HG03025 (cell line): ENCODE measurements around the gene KCNK6.

ENCODE experiments used
- ATAC-seq: cut with Tn5 transposase; IDR thresholded peaks from one replicate; pipeline ENCODE4 v1.9.1; 2021; ENCODE audit warnings: mild to moderate bottlenecking, moderate library complexity; ENCODE audit not compliant: unreplicated experiment, low FRiP score

The KCNK6 gene

DNA sequence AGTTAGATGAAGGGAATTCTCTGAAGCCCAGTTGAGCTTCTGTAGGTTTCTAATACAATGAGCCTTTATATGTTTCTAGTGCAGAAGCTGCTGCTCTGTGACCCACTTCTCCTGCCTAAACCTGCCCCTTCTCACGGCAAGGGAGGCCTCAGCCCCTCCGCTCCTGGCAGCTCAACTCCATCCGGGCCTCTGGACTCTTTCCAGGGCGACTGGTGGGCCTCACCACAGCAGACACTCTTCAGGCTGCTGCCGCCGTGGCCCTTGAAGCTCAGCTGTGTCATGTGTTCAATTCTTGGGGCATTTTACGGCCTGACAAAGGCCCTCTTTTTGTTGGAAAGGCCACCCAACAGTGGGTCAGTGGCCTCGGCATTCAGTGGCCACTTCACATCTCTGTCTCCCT, 25.6 kb upstream of the KCNK6 start:
- no peak for ATAC-seq

DNA sequence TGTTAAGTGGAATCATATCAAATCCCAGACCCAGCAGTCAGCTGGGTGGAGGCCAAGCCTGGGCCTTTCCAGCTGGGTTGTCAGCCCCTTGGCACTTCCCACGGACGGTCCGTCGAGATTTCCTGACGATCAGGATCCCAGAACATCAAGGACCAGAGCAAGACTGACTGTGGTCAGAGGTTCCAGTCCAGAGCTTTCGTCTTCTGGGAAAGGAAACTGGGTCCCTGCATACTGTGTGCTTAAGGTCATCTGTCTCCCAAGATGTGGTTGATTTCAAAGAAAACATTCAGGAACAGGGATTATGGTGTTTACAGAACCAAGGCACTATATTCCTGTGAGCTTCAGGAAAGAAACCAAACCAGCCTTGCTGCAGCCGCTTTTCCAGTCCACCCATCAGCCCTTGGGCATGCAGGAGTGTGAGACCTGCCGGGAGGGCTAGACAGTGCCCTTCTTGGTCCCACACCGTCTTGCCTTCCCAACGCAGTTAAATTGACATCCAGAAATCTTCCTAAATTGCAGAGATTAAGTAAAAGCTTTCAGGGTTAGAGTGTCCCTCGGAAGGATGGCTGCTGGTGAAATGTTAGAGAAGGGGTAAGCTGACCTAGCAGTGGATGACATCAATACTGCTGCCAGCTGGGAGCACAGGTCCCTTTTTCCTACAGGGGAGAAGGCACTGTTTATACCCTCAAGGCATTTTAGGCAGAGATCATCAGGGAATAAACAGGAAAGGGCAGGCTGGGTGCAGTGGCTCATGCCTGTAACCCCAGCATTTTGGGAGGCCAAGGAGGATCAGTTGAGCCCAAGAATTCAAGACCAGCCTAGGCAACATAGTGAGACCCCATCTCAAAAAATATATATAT, 20.6 kb upstream of the KCNK6 start:
- ATAC-seq, result no peak

DNA sequence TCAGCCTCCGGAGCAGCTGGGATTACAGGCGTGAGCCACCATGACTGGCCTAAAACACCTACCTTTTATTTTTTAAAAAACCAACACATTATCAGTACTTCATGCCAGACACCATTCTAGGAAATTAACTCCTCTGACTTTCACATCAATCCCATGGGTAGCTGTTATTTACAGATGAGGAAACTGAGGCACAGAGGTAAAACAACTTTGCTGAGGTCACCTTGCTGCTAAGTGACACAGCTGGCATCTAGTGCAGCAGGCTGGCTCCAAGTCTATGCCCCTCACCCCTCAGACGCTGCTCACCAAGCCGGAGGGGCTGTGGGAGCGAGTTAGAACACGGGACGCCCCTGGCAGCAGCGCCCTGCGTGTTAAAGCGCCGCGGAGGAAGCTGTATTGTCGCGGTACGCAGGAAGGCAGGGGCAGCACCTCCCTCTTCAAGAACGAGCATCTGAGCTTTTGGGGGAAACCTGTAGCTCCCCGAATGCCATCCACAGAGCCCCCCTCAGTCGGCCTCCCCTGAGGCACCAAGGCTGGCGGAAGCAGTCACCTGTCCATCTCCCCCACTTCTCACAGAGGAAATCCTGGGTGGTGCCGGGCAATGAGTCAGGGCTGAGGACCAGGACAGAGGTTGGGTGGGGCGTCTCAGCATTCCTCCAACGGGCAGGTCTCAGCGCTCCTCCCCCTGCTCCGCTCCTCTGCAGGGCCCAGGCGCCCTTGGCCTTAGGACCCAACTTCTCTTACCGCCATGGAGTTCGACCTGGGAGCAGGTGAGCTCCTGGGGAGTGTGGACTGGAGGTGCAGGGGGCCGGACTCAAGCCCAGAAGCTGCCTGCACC, 15.9 kb upstream of the KCNK6 start, which contains the start of gene C19orf33:
TSS of gene C19orf33 (plus strand) at position 735 of the 835 bp plus-strand sequence. CDS start at position 746, 11 bp downstream.
- no peak for ATAC-seq

DNA sequence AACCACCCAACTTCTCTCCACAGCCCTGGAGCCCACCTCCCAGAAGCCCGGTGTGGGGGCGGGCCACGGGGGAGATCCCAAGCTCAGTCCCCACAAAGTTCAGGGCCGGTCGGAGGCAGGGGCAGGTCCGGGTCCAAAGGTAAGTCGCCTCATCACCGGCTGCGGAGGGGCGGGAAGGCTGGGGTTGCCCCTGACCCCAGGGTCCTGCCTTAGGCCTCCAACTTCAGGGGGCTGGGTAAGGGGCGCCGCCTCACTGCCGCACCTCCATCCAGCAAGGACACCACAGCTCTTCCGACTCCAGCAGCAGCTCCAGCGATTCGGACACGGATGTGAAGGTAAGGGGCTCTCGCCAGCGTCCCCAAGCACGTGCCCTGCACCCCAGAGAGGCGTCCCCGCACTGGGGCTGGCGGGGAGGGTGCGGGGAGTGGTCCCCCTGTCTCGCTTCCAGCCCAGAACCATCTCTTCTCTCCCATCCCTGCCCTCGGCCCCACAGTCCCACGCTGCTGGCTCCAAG, 15.2 kb upstream of the KCNK6 start:
- ATAC-seq, result no peak

DNA sequence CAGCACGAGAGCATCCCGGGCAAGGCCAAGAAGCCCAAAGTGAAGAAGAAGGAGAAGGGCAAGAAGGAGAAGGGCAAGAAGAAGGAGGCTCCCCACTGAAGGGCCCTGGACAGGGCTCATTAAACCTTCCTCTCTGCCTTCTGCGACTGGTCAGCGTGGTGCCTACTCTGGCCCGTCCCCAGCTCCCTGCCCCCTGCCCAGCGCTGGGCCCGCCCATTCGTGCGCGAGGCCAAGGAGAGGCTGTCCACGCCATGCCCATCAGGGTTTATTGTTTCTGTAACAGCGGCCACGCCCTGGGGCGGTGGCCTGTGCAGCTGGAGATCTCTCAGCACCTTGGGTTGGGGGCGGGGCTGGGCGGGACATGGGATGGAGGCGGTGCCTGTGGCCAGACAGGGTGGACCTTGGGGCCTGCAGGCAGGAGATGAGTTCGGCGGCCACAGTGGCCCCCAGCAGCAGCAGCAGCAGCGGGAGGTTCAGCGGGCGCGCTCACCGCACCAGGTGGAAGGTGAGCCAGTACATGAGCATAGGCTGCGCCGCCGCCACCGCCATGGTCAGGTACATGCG, 14.7 kb upstream of the KCNK6 start:
- no peak for ATAC-seq

DNA sequence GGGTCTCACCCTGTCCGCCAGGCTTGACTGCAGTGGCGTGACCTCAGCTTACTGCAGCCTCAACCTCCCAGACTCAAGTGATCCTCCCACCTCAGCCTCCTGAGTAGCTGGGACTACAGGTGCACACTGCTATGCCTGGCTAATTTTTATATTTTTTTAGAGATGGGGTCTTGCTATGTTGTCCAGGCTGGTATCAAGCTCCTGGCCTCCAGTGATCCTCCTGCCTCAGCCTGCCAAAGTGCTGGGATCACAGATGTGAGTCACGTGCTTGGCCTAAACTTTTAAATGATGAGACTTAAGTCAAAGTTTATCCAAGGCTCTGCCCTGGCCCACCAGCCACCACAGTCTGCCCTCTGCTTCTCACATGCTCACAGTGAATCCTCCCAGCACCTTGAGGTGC, 13.4 kb upstream of the KCNK6 start:
- ATAC-seq, result no peak

DNA sequence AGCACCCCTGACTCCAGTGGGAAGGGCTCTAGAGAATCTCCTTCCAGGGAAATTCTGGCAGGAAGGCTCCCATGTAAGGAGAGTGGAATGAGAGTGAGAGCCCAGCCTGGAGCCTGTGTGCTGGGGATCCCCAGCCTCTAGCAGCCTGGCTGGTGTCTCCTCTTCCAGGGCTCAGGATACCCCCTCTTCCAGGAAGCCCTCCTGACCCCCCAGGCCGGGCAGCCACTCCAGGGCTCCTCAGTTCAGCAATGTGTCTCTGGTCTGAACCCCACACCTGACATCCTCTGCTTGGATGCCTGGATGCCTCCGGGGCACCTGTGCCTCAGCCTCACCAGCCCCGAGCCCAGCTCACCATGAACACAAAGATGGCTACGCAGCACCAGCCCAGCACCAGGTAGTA, 12.6 kb upstream of the KCNK6 start:
- ATAC-seq, result no peak

DNA sequence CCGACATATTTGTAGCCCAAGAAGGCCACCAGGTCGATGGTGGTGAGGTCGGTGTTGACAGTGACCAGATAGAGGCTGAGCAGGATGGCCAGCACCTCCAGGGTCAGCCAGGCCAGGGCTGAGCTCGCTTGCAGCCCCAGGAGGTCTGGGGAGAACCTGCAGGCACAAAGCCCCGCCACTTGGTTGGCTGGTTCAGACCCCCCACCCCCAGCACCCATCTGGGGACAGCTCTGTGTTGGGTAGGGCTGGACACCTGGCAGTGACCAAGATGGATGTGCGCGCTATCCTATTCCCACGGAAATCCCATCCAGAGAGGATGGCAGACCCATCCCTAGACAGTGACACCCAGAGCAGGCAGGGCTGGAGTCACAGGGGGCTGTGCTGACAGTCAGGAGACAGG, 12.0 kb upstream of the KCNK6 start:
- ATAC-seq, result no peak

DNA sequence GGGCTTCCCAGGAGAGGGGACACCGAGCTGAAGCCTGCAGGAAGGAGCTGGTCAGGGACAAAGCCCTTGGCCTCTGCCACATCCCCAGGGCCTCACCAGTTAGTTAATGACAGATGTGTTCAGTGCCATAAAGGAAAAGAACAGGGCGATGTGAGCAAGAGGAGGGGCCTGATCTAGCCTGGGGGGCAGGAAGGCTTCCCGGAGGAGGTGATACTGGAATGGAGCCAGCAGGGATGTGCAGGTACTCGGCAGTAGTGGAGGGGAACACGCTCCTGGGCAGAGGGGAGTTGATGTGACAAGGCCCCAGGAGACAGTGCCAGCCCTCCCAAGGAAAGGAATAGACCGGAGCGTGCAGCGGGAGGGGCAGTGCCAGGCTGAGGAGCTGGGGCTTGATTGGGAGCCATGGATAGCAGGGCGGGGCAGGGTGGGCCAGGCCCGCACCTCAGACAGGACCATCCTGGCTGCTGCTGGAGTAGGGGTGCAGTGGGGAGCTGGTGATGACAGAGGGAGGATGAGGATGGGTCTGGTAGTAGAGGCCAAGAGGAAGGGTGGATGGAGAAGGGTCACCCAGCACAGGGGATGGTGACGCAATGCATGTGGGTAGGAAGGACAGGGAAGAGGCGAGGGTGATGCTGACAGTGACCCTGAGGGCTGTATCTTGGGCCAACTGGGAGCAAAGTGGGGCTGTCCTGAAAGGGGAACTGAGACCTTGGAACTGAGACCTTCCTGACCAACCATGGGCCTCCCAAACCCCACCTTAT, 11.5 kb upstream of the KCNK6 start:
- no peak for ATAC-seq

DNA sequence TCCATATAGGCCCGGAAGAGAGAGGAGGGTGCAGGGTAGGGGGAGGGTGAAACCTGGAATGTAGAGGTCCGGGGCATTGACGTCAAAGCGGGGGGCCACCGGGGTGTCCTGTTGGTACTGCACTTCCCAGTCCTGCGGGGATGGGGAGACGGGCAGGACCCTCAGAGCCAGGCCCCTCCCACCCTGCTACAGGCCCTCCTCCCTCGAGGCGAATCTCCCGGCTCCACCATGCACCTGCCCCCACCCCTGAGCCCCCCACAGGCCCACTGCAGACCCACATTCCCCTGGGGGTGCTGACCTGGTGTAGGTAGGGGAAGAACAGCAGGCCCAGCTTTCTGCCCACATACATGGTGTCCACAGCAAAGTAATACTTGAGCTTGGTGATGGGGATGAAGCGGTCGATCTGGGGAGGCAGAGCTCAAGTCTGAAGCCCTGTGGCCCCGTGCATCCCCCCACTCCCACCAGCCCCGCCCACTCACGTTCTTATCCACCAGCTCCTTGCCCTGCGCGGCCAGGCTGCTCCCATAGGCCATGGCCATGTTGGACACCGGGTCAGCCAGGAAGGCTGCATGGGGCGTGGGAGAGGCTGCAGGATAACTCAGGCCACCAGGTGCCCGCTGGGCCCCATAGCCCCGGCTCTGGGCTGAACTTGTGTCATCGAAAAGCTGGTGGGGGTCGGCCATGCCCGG, 10.6 kb upstream of the KCNK6 start:
- ATAC-seq, result no peak

DNA sequence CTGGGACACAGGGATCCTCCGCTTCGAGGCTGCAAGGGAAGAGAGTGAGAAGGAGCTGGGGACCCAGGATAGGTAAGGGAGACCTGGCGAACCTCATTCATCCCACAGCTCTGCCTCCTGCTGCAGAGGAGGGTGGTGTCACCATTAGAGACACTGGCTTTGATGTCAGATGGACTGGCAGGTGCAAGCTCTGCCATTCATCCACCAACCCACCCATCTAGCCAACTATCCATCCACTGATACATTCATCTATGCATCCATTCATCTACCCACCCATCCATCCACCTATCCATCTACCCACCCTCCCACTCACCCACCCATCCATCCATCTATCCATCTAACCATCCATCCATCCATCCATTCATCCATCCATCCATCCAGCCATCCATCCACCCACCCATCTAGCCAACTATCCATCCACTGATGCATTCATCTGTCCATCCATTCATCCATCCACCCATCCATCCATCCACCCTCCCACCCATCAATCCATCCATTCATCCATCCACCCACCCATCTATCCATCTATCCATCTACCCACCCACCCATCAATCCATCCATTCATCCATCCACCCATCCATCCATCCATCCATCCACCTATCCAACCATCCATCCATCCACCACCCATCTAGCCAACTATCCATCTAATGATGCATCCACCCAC, 9.9 kb upstream of the KCNK6 start:
- no peak for ATAC-seq

DNA sequence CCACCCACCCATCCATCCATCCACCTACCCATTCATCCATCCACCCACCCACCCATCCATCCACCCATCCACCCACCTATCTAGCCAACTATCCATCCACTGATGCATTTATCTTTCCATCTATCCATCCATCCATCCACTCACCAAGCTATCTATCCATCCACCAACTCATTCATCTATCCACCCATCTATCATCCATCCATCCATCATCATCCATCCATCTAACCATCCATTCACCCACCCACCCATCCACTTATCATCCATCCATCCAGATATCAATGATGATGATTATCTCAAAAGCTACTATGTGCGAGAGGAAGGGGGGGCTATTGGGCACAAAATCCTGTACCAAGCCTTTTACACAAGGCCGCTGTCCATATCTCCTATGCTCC, 9.4 kb upstream of the KCNK6 start:
- ATAC-seq, result no peak

DNA sequence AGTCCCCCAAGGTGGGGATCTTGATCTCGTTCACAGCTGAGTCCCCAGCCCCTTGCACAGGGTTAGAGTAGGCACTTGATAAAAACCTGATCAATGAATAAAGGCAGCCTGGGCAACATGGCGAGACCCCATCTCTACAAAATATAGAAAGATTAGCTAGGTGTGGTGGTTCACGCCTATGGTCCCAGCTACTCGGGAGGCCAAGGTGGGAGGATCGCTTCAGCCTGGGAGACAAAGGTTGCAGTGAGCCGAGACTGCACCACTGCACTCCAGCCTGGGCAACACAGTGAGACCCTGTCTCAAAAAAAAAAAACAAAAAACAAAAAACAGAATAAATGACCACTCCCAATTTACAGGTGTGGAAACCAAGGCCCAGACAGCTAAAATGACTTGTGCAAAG, 8.7 kb upstream of the KCNK6 start:
- no peak for ATAC-seq

DNA sequence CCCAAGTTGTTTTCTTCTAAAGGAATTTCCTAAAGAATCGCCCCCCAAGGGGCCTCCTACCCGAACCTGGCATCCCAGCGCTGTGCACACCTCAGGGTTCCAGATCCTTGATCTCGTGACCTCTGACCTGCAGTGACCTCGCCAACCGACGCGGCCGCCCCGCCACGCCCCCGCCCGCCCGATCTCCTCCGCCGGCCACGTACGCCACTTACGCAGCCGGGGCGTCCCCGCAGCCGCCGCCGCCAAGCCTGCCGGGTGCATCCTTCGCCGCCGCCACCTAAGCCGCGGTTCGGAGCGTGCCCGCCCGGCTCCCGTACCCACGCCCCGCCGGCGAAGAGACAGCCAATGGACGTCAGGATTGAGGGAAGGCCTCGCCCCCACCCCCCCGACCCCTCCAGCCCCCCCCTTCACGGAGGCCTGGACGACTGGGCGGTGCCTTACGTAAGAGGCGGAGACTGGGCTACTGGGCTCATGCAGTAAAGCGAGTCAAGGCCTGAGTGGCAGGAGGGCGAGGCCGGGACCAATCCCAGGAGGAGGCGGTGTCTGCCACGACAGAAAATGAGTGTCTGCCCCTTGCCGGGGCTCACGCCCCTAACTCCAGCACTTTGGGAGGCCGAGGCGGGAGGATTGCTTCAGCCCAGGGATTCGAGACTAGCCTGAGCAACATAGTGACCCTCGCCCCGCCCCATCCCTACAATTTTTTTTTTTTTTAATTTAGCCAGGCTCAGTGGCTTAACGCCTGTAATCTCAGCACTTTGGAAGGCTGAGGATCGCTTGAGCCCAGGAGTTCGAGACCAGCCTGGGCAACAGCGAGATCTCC, 3.8 kb upstream of the KCNK6 start, which contains the start of gene YIF1B:
TSS of gene YIF1B (minus strand) at position 291 of the 820 bp plus-strand sequence. CDS start at position 261, 30 bp downstream.
- ATAC-seq, result peak; percentile 78

DNA sequence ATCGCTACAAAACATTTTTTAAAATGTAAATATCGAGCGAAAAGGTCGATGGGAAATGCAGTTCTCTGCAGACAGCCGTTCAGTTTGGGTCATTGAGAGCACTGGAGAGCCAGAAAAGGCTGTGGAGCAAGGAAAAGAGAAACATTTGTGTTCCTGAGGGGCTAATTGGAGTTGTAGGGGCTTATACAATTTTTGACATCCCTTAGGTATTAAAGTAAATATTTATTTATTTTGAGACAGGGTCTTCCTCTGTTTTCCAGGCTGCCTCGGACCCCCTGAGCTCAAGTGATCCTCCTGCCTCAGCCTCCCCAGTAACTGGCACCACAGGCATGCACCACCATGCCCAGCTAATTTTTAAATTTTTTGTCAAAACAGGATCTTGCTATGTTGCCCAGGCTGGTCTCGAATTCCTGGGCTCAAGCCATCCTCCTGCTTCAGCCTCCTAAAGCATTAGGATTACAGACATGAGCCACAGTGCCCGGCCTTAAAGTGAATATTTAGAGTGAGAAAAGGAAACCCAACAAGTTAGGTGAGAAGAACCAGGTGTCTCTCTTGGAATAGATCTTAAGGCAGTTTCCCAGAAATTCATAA, 3.1 kb upstream of the KCNK6 start:
- ATAC-seq, result peak; percentile 7

DNA sequence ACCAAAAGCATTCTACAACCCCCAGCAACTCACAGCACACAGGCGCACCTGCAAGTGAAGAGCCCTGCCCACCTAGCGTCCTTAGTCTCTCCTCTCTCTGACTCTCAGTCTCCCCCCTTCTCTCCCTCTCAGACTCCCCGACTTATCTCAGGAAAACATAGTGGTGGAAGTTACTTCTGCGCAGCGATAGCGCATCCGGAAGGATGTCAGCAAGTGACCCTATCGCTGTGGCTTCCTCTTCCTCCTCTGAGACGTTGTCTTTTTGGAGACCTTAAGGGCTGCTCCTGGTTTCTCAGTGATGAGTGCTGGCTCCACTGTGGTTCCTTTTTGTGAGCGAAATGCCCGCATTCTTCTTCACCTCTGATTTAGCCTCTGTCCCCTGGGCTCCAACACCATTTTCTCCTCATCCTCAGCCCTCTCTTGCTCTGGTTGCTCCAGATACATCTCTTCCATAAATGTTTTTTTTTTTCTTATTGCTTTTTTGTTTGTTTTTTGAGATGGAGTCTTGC, 2.5 kb upstream of the KCNK6 start:
- ATAC-seq, result no peak

DNA sequence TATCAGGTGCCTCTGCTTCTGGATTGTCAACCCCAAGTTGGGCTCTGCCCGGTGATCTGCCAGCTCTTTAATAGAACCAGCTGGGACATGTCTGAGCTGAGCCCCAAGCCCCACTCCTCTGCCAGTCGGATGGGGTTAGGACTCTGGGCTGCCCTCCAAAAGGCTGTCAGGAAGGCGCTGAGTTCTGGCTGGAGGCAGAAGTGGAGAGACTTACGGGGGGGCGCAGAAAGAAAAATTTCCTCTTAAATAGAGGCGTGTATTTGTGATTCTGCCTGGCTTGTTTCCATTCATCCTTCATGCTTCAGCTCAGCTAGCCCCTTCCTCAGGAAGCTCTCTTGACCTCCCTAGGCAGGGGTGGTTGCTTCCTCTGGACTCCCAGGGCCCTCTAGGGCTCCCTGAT, 985 bp upstream of the KCNK6 start:
- no peak for ATAC-seq

DNA sequence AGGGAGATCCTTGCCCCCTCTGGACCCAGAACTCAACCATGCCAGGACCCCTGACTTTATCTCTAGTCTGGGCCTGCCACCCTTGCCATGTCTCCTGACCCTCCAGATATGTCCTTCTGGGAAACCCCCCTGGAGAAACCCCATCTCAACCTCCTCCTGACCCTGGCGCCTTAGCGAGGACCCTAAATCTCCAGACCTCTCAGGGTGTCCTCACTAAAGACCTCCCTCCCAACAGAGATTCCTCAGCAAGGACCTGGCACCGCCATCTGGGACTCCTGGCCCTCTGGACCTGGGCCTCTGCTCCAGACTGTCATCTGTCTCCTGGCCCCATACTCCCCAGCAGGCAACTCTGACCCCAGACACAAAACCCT, 1.3 kb downstream of the KCNK6 start:
- ATAC-seq, result no peak
